Liver (tissue), 3 donors: ENCODE data around the gene CNOT10.
"Not testable (repeated sequence)": the region's sequence is repeated elsewhere in the genome, so short reads cannot be mapped to it uniquely, and the experiment has no call there.

Experiments used
- FOXA1 ChIP-seq: IDR thresholded peaks from 2 replicates; pipeline ENCODE4 v1.6.1; 2016; ENCODE audit warnings: antibody characterized with exemption
- RAD21 ChIP-seq, 2 donors: IDR thresholded peaks; 2 replicates each; pipeline ENCODE4 v1.6.1; 2016; ENCODE audit warnings: antibody characterized with exemption in 2 of 2, mild to moderate bottlenecking in 2 of 2
- SP1 ChIP-seq: IDR thresholded peaks from 2 replicates; pipeline ENCODE4 v1.6.1; 2018; ENCODE audit warnings: antibody characterized with exemption, mild to moderate bottlenecking
- TAF1 ChIP-seq: conservative IDR thresholded peaks from 2 replicates; pipeline ENCODE4 v1.6.1; 2016; ENCODE audit warnings: antibody characterized with exemption, mild to moderate bottlenecking
- YY1 ChIP-seq: IDR thresholded peaks from 2 replicates; pipeline ENCODE4 v1.6.1; 2016; ENCODE audit warnings: antibody characterized with exemption, mild to moderate bottlenecking
- TF ChIP-seq, protein P1 (sequence below): IDR thresholded peaks from 2 replicates; pipeline ENCODE4 v1.6.1; 2016; ENCODE audit warnings: antibody characterized with exemption
- TF ChIP-seq, protein P2 (sequence below): fragments of 150-350 bp; IDR thresholded peaks from 2 replicates; pipeline ENCODE4 v1.5.1; 2017; ENCODE audit warnings: improper control_type of control experiment, low read depth, low read length; ENCODE audit not compliant: missing input control
- TF ChIP-seq, protein P3 (sequence below): IDR thresholded peaks from 2 replicates; pipeline ENCODE4 v1.6.1; 2016; ENCODE audit warnings: antibody characterized with exemption
- TF ChIP-seq, protein P4 (sequence below): IDR thresholded peaks from 2 replicates; pipeline ENCODE4 v1.6.1; 2016; ENCODE audit warnings: antibody characterized with exemption, mild to moderate bottlenecking
- donor health status: healthy.
- donor health status: healthy.

DNA sequence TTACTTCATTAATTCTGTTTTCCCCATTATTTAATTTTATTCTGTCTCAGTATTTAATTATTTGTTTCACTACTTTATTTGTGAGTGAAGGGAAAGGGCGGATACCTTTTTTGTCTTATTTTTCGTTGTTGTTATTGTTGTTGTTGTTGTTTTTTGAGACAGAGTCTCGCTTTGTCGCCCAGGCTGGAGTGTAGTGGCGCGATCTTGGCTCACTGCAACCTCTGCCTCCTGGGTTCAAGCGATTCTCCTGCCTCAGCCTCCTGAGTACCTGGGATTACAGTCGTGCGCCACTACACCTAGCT, 96.9 kb downstream of the CNOT10 start:
- TF ChIP-seq, protein P1, sequence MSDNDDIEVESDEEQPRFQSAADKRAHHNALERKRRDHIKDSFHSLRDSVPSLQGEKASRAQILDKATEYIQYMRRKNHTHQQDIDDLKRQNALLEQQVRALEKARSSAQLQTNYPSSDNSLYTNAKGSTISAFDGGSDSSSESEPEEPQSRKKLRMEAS = not testable (repeated sequence)
- TF ChIP-seq TAF1; YY1; SP1; RAD21 (IDR thresholded peaks at IDR 0.05); FOXA1: not testable (repeated sequence)
- TF ChIP-seq, protein P2, sequence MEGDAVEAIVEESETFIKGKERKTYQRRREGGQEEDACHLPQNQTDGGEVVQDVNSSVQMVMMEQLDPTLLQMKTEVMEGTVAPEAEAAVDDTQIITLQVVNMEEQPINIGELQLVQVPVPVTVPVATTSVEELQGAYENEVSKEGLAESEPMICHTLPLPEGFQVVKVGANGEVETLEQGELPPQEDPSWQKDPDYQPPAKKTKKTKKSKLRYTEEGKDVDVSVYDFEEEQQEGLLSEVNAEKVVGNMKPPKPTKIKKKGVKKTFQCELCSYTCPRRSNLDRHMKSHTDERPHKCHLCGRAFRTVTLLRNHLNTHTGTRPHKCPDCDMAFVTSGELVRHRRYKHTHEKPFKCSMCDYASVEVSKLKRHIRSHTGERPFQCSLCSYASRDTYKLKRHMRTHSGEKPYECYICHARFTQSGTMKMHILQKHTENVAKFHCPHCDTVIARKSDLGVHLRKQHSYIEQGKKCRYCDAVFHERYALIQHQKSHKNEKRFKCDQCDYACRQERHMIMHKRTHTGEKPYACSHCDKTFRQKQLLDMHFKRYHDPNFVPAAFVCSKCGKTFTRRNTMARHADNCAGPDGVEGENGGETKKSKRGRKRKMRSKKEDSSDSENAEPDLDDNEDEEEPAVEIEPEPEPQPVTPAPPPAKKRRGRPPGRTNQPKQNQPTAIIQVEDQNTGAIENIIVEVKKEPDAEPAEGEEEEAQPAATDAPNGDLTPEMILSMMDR = not testable (repeated sequence)
- TF ChIP-seq, protein P3, sequence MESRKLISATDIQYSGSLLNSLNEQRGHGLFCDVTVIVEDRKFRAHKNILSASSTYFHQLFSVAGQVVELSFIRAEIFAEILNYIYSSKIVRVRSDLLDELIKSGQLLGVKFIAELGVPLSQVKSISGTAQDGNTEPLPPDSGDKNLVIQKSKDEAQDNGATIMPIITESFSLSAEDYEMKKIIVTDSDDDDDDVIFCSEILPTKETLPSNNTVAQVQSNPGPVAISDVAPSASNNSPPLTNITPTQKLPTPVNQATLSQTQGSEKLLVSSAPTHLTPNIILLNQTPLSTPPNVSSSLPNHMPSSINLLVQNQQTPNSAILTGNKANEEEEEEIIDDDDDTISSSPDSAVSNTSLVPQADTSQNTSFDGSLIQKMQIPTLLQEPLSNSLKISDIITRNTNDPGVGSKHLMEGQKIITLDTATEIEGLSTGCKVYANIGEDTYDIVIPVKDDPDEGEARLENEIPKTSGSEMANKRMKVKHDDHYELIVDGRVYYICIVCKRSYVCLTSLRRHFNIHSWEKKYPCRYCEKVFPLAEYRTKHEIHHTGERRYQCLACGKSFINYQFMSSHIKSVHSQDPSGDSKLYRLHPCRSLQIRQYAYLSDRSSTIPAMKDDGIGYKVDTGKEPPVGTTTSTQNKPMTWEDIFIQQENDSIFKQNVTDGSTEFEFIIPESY = not testable (repeated sequence)
- TF ChIP-seq, protein P4, sequence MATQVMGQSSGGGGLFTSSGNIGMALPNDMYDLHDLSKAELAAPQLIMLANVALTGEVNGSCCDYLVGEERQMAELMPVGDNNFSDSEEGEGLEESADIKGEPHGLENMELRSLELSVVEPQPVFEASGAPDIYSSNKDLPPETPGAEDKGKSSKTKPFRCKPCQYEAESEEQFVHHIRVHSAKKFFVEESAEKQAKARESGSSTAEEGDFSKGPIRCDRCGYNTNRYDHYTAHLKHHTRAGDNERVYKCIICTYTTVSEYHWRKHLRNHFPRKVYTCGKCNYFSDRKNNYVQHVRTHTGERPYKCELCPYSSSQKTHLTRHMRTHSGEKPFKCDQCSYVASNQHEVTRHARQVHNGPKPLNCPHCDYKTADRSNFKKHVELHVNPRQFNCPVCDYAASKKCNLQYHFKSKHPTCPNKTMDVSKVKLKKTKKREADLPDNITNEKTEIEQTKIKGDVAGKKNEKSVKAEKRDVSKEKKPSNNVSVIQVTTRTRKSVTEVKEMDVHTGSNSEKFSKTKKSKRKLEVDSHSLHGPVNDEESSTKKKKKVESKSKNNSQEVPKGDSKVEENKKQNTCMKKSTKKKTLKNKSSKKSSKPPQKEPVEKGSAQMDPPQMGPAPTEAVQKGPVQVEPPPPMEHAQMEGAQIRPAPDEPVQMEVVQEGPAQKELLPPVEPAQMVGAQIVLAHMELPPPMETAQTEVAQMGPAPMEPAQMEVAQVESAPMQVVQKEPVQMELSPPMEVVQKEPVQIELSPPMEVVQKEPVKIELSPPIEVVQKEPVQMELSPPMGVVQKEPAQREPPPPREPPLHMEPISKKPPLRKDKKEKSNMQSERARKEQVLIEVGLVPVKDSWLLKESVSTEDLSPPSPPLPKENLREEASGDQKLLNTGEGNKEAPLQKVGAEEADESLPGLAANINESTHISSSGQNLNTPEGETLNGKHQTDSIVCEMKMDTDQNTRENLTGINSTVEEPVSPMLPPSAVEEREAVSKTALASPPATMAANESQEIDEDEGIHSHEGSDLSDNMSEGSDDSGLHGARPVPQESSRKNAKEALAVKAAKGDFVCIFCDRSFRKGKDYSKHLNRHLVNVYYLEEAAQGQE = not testable (repeated sequence)
